HG02798 (cell line): ENCODE results near the gene TBC1D24.
"Not testable (repeated sequence)": the region's sequence is repeated elsewhere in the genome, so short reads cannot be mapped to it uniquely, and the experiment has no call there.

ENCODE experiments used
- ATAC-seq: cut with Tn5 transposase; IDR thresholded peaks from one replicate; pipeline ENCODE4 v1.9.1; 2021; ENCODE audit warnings: mild to moderate bottlenecking; ENCODE audit not compliant: unreplicated experiment, poor library complexity

TBC1D24 gene

DNA sequence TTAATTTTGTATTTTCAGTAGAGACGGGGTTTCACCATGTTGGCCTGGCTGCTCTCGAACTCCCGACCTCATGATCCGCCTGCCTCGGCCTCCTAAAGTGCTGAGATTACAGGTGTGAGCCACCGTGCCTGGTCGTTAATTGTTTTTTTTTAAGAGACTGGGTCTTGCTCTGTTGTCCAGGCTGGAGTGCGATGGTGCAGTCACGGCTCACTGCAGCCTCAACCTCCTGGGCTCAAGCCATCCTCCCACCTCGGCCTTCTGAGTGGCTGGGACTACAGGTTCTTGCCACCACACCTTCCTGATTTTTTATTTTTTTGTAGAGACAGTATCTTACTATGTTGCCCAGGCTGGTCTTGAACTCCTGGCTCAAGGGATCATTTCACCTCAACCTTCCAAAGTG lies 5.1 kb downstream of the TBC1D24 start:
- ATAC-seq: not testable (repeated sequence)

DNA sequence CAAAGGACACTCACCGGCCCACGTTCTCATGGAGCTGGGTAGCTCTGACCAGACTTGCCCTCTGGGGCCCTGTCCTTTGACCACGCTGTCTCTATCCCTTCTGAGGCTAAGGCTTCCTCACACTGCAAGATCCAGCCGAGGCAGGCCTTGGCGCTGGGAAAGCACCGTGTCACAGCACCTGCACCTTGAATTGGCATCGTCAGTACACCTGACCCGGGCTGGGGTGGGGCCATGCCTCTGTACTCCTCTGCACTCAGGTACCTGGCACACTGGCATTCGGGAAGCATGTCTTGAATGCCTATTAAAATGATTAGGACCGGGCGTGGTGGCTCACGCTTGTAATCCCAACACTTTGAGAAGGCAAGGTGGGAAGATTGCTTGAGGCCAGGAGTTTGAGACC lies 6.0 kb downstream of the TBC1D24 start:
- ATAC-seq: no peak

GRCh38 chr16:2481676-2482075 lies 6.7 kb downstream of the TBC1D24 start:
- no peak for ATAC-seq

- ATAC-seq: no peak
Observed at GRCh38 chr16:2482249-2482648, 7.3 kb downstream of the TBC1D24 start.

- no peak for ATAC-seq
Observed at GRCh38 chr16:2482708-2483534, 8.0 kb downstream of the TBC1D24 start.

DNA sequence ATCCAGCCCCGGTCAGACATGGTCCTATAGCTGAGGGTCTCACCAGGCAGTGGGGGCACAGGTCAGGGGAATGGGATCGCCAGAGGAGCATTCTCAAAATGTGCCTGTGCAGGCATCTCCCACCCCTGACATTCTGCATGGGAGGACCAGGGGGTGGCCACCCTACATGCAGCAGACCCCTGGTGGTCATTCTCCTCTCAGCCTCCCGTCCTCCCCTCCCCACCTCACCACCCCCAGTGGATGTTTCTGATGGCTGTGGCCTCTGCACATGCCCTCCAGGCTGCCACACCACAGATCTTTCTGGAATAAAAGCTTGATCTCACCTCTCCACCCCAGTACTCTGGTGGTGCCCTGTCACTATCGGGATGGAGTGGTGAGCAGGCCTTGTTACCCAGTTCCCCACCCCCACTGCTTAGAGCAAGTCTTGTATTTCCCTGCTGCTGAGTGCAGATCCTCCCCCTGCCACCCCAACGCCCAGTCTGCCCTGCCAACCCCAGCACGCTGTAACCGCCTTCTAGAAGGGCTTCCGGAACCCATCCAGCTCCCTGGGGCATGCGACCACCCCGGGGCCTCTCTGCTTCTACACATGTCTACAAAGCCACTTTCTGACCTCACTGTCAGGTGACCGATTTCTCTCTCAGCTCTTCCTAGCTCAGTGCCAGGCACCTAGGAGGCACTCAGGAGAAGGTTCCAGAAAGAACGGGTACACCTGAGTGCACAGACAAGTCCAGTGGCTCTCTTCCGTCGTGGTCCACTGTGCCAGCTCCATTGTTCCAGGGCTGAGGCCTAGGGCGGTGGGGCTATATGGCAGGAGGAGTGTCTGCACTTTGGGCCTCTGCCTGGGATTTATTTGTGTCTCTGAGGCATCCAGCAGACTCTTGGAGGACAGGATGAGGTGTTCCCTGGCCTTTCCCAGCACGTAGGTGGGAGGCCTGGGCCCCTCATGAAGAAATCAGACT lies 9.3 kb downstream of the TBC1D24 start:
- ATAC-seq: no peak

- no peak for ATAC-seq
Observed at GRCh38 chr16:2484898-2485508, 10.1 kb downstream of the TBC1D24 start.

- ATAC-seq: no peak
Observed at GRCh38 chr16:2485811-2486507, 11.0 kb downstream of the TBC1D24 start.

DNA sequence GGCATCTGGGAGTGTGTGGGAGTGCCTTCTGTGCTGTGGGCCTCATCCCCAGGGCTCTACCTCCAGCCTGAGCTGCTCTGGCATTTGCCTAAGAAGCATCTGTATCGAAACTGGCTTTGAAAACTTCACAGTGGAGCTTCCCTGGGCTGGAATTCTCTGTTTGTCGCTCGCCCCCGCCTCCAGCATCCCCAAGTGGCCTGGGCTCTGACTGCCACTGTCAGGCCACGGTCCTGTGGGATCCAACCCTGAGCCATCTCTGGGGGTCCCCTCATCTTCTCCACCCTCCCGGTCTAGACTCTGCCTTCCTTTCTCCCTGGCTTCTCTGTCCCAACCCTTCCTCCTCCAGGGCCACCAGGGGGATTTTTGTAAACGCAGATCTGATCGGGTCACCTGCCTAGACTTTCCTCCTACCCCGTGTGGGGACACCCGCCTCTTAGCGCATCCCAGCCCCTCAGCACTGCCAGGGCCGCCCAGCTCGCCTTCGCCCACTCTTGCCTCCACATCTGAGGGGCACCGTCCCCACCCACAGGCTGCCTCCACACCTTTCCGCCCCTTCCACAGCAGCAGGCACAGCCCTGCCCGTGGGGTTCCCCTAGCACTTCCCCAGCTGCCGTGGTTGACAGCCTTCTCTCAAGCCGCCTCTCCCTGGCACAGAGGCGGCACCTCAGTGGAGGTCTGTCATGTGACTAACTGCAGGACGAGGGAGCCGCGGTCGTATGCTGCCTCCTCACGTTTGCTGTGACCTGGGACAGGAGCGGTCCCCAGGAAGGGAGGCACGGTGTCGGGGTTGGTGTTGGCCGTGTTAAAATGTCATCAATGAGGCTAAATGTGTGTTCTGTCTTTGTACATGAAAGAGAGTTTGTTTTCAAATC lies 12.0 kb downstream of the TBC1D24 start:
- peak; percentile 77 for ATAC-seq

DNA sequence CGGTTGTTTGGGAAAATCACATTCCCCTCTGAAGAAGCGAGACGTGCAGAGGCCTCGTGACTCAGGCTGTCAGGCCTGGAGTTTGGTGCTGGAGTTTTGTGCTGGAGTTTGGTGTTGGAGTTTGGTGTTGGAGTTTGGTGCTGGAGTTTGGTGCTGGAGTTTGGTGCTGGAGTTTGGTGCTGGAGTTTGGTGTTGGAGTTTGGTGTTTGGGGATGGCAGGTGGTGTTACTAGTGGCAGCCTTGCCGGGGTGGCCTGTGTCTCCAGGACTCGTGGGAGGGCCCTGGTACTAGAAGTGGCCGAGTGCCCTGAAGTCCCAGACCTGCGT lies 12.6 kb downstream of the TBC1D24 start:
- no peak for ATAC-seq

- ATAC-seq: no peak
Observed at GRCh38 chr16:2487903-2488531, 13.1 kb downstream of the TBC1D24 start.

DNA sequence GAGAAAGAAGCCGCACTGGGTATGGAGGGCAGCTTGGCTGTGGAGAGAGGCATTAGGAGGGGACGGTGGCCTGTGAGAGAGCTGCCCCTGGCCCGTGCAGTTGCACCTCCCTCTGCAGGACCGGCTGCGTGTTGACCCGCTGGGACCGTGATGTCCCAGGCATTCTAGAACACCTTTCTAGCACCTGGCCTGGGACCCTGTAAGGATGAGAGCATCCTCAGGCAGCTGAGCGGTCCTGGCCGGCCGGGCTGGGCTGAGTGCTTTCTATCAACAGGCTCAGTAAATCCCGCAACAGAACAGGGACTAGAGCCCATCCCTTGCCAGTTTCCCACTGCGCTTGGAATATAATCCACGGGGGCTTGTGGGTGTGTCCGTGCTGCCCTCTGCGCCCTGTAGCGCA lies 14.7 kb downstream of the TBC1D24 start:
- ATAC-seq: no peak

DNA sequence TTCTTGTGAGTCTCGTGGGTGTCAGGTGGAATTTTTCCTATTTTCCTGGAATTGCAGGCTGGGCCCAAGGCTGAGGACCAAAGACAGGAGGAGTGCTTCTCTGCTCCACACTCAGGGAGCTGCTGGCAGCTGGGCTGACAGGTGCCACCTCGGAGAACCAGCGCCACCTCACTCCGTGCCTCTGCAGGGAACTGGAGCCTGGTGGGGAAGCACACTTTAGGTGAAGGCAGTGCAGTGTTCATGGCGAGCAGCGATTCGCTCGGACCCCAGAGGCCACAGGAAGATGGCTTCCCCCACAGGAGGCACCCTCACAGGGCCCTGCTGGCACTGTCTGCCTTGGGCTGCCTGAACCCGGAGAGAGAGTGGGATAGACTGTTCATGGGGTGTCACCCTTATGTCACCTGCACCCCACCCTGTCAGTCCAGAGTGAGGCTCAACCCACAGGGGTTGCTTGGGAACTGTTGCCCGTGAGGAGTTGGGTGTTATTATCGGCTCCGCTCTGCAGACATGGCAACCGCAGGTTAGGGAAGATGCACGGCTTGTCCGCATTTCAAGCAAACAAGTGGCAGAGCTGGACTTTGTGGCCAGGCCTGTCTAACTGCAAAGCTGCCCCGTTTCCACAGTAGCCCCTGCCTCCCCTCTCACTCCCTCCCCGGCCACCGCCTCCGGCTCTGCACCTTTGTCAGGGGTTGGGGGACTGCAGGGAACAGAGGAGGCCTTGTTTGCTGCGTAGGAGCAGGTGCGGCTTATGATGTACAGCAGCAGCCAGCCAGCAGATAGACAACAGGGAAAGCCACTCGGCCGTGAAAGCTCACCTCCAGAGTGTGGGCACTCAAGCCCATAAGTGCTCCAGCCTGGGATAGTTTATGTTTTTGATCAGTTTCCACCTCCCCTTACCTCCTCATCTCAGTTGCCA lies 15.5 kb downstream of the TBC1D24 start:
- ATAC-seq: no peak

GRCh38 chr16:2492292-2492691 lies 17.4 kb downstream of the TBC1D24 start:
- ATAC-seq: no peak

DNA sequence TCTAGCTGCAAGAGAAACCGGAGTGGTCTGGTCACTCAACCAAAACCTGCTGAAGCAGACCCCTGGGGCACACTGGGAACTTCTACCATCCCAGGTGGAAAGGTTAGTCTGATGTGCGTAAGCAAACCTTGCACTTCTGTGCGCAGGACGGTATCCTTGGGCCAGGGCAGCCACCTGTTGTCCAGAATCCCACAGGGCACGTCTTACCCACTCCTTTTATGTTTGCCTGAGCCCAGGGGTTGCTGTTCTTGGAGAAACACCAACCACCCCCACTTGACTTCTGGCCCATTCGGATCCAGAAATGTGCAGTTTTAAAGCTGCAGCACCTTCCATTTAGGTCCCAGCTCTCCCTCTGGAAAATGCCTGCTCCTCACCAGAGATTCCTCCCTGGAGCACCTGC lies 18.7 kb downstream of the TBC1D24 start:
- ATAC-seq: no peak

DNA sequence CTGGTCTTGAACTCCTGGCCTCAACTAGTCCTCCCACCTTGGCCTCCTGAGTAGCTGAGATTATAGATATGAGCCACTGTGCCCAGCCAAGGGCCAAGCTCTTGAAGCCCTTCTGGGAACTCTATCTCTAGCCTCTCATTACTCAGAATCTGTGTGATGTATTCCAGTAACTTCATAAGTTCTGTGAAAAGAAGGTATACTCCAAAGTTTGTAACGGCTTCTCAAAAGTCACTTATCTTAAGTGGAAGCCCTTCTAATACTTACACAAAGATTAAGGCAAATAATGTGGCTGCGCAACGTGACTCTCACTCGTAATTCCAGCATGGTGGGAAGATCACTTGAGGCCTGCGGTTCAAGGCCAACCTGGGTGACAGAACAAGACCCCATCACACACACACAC lies 19.7 kb downstream of the TBC1D24 start:
- no peak for ATAC-seq

DNA sequence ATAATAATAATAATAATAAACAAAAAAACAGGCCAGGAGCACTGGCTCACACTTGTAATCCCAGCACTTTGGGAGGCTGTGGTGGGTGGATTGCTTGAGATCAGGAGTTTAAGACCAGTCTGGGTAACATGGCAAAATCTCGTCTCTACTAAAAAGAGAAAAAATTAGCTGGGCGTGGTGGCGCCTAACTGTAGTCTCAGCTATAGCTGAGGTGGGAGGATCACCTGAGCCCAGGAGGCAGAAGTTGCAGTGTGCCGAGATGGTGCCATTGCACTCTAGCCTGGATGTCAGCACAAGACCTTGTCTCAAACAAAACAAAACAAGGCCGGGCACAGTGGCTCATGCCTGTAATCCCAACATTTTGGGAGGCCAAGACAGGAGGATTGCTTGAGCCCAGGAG lies 20.1 kb downstream of the TBC1D24 start:
- no peak for ATAC-seq
